HL-60 (cell line): Measurements from ENCODE around the gene TMEM44.

ENCODE experiments used
- CTCF ChIP-seq: IDR thresholded peaks from one replicate; pipeline ENCODE4 v1.5.1; 2011; ENCODE audit warnings: low read length, control low read depth, inconsistent platforms; ENCODE audit not compliant: insufficient read depth
- GABPA ChIP-seq: IDR thresholded peaks from 2 replicates; pipeline ENCODE4 v1.6.1; 2012; ENCODE audit warnings: low read depth
- POLR2AphosphoS5 ChIP-seq: IDR thresholded peaks from 2 replicates; pipeline ENCODE4 v1.6.1; 2012; ENCODE audit warnings: low read depth
- REST ChIP-seq: IDR thresholded peaks from 2 replicates; pipeline ENCODE4 v1.6.1; 2012; ENCODE audit warnings: low read depth; ENCODE audit not compliant: insufficient replicate concordance

DNA sequence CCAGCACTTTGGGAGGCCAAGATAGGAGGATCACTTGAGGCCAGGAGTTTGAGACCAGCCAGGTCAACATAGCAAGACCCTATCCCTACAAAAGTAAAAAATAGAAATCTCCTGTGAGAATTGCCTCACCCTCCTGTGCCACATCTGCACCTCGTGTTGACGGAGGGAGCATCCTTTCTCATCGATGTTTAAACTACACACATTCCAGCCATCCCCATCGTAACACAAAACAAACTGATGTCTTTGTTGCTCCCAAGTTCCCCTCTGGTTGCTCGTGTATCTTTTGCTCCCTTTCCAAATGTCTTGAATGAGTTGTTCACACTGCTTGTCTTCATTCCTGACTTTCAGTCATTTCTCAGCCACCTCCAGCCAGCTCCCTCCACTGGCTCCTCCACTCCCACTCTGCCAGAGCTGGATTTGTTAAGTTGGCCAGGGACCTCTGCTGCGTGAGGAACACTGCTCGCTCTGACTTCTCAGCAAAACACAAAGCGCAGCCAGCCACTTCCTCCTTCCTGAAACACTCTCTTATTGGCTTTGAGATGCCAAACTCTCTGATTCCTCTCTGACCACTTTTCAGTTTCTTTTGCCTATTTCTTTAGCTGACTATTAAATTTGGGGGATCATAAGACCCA is 92.8 kb downstream of the TMEM44 start:
- TF ChIP-seq CTCF (no peak), REST (no peak), POLR2AphosphoS5 (no peak), GABPA (no peak)
